HG02870 (cell line): ENCODE measurements around the gene CDX1.

Experiments
- ATAC-seq: cut with Tn5 transposase; IDR thresholded peaks from one replicate; pipeline ENCODE4 v1.9.1; 2021; ENCODE audit warnings: mild to moderate bottlenecking, moderate library complexity; ENCODE audit not compliant: unreplicated experiment

CDX1 gene

GRCh38 chr5:150144879-150145278 is 21.7 kb upstream of the CDX1 start:
- ATAC-seq, result no peak

GRCh38 chr5:150146235-150146634 is 20.3 kb upstream of the CDX1 start:
- ATAC-seq, result no peak

GRCh38 chr5:150146862-150147601 is 19.5 kb upstream of the CDX1 start:
- no peak for ATAC-seq

- ATAC-seq, result no peak
Observed at GRCh38 chr5:150147670-150148069, 18.9 kb upstream of the CDX1 start.

- ATAC-seq, result no peak
Observed at GRCh38 chr5:150148117-150148927, 18.3 kb upstream of the CDX1 start.

- ATAC-seq, result no peak
Observed at GRCh38 chr5:150149618-150150017, 17.0 kb upstream of the CDX1 start.

GRCh38 chr5:150152636-150153462 is 13.7 kb upstream of the CDX1 start:
- no peak for ATAC-seq

GRCh38 chr5:150153483-150153882 is 13.1 kb upstream of the CDX1 start:
- ATAC-seq, result no peak

GRCh38 chr5:150153957-150154617 is 12.5 kb upstream of the CDX1 start:
- no peak for ATAC-seq

- ATAC-seq, result no peak
Observed at GRCh38 chr5:150154618-150155128, 11.9 kb upstream of the CDX1 start.

- peak; percentile 46 for ATAC-seq
Observed at GRCh38 chr5:150155258-150156026, 11.1 kb upstream of the CDX1 start, which contains the start of gene PDGFRB. TSS of gene PDGFRB (minus strand) at chr5:150155845. CDS start at chr5:150137047, 18,798 bp downstream.

- no peak for ATAC-seq
Observed at GRCh38 chr5:150156027-150156368, 10.6 kb upstream of the CDX1 start.

GRCh38 chr5:150156540-150156939 is 10.0 kb upstream of the CDX1 start:
- no peak for ATAC-seq

- no peak for ATAC-seq
Observed at GRCh38 chr5:150157168-150157567, 9.4 kb upstream of the CDX1 start.

GRCh38 chr5:150158170-150158949 is 8.2 kb upstream of the CDX1 start:
- ATAC-seq, result no peak

- no peak for ATAC-seq
Observed at GRCh38 chr5:150159031-150159430, 7.5 kb upstream of the CDX1 start.

GRCh38 chr5:150159741-150160179 is 6.8 kb upstream of the CDX1 start:
- ATAC-seq, result no peak

- no peak for ATAC-seq
Observed at GRCh38 chr5:150160448-150161081, 6.0 kb upstream of the CDX1 start.
